HEK293 (cell line): ENCODE results near the gene ITGA11.

Source experiments
- ATF2 ChIP-seq: fragments of 450-650 bp; formaldehyde crosslinking; IDR thresholded peaks from 2 replicates; pipeline ENCODE4 v1.5.1; 2016; ENCODE audit warnings: missing biosample characterization, missing genetic modification characterization, low read depth
- CTCF ChIP-seq: fragments of 450-650 bp; formaldehyde crosslinking; IDR thresholded peaks from 2 replicates; pipeline ENCODE4 v1.5.1; 2016; ENCODE audit warnings: missing biosample characterization, missing genetic modification characterization
- SP3 ChIP-seq: fragments of 450-650 bp; formaldehyde crosslinking; IDR thresholded peaks from 2 replicates; pipeline ENCODE4 v1.5.1; 2016; ENCODE audit warnings: missing biosample characterization, missing genetic modification characterization
- ZNF133 ChIP-seq: fragments of 450-650 bp; formaldehyde crosslinking; IDR thresholded peaks from 2 replicates; pipeline ENCODE4 v1.5.1; 2016; ENCODE audit warnings: missing biosample characterization, missing genetic modification characterization
- ZNF274 ChIP-seq, 2 experiments: fragments of 200-500 bp in 1 of 2; fragments of 450-650 bp in 1 of 2; sonication (Bioruptor generic) in 1 of 2; formaldehyde crosslinking in 1 of 2; IDR thresholded peaks; 2 replicates each; pipeline versions ENCODE4 v1.5.1 to v1.6.1; 2014 to 2016; ENCODE audit warnings: borderline replicate concordance in 1 of 2, inconsistent platforms in 1 of 2, low read length in 1 of 2, missing biosample characterization in 1 of 2, missing genetic modification characterization in 1 of 2
- ZNF311 ChIP-seq: fragments of 450-650 bp; formaldehyde crosslinking; IDR thresholded peaks from 2 replicates; pipeline ENCODE4 v1.5.1; 2017; ENCODE audit warnings: missing biosample characterization, missing genetic modification characterization, borderline replicate concordance

DNA sequence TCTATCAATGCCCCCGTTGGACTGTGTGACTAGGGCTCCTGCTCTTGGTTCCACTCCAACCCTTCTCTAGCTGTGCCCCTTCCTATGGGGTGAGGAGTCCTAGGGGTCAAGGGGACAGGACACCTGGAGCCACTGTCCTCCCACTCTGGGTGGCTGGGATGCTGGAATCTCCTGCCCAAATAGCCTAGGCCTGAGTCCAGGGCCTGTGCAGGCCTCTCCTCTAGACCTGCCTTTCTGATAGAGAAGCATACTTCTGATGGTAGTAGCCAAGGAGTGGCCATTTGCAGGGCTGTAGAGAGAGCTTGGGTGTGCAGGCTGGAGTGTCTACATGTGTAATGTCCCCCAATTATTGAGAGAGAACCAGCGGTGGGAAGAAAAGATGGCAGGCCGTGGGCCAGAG, 54.2 kb downstream of the ITGA11 start:
- TF ChIP-seq ATF2: no peak
- no peak for TF ChIP-seq ZNF311 (tag by site-specific recombination)
- TF ChIP-seq SP3: no peak
- TF ChIP-seq ZNF274 (IDR thresholded peaks at IDR 0.05; ENCODE audit: low read length): no peak
- TF ChIP-seq ZNF274 (tag by site-specific recombination; IDR thresholded peaks at IDR 0.05; ENCODE audit: borderline replicate concordance): no peak
- TF ChIP-seq CTCF (tag by site-specific recombination): no peak
- TF ChIP-seq ZNF133 (tag by site-specific recombination): no peak
